AG04449 (cell line): ENCODE measurements around the gene STK32A.

Experiments
- CTCF ChIA-PET: fragments of 350-600 bp; formaldehyde crosslinking; extraction: SDS; loops from one replicate; lab custom pipeline; 2021; ENCODE audit warnings: antibody characterized with exemption; lab: Yijun Ruan, JAX
- POLR2A ChIA-PET: fragments of 400-600, 350-600 bp; formaldehyde crosslinking; extraction: SDS; loops from one replicate; lab custom pipeline; 2020; ENCODE audit warnings: antibody characterized with exemption, inconsistent platforms; lab: Yijun Ruan, JAX
- DNase-seq: peaks from one replicate; pipeline ENCODE4 v3.0.0-alpha.2; 2010; ENCODE audit warnings: low read depth, low spot score
- H3K4me3 ChIP-seq: 2 replicates; pipeline ENCODE4 v1.5.1; 2011; ENCODE audit warnings: low read depth, mild to moderate bottlenecking, control low read depth, low read length
- CTCF ChIP-seq: IDR thresholded peaks from one replicate; pipeline ENCODE4 v1.5.1; 2011; ENCODE audit warnings: mild to moderate bottlenecking, moderate library complexity, low read length, control low read depth, inconsistent platforms; ENCODE audit not compliant: insufficient read depth; ENCODE audit errors: missing control alignments

The STK32A gene

GRCh38 chr5:147305147-147305546 lies 70.3 kb downstream of the STK32A start:
- no peak for TF ChIP-seq CTCF
- POLR2A ChIA-PET = no interaction called here
- no peak overlapping the region for H3K4me3 ChIP-seq
- no peak for DNase-seq
- CTCF ChIA-PET = interaction anchor here (1.6 kb wide), 1 partner anchor 81 kb away, joined by 6 read pairs; no protein-coding TSS in a partner anchor

- CTCF ChIA-PET = no interaction called here
- H3K4me3 ChIP-seq = no peak overlapping the region
Observed at GRCh38 chr5:147306351-147306750, 71.5 kb downstream of the STK32A start.

GRCh38 chr5:147307170-147307569 lies 72.3 kb downstream of the STK32A start:
- TF ChIP-seq CTCF = no peak
- no peak for DNase-seq
- POLR2A ChIA-PET = no interaction called here
- CTCF ChIA-PET = interaction anchor here (0.7 kb wide), 1 partner anchor 1042 kb away, joined by 3 read pairs; no protein-coding TSS in a partner anchor
- no peak overlapping the region for H3K4me3 ChIP-seq

More at GRCh38 chr5:147306351-147306750, 71.5 kb downstream of the STK32A start:
- DNase-seq = no peak
- no peak for TF ChIP-seq CTCF
- POLR2A ChIA-PET = no interaction called here

GRCh38 chr5:147309621-147310020 lies 74.8 kb downstream of the STK32A start:
- no peak for TF ChIP-seq CTCF
- ChIA-PET CTCF (interaction anchor here (0.7 kb wide), 1 partner anchor 60 kb away, joined by 4 read pairs; no protein-coding TSS in a partner anchor), POLR2A (no interaction called here)
- H3K4me3 ChIP-seq = no peak overlapping the region
- DNase-seq = no peak

- ChIA-PET POLR2A (no interaction called here), CTCF (interaction anchor here (0.7 kb wide), 1 partner anchor 59 kb away, joined by 4 read pairs; no protein-coding TSS in a partner anchor)
Observed at GRCh38 chr5:147310059-147310704, 75.4 kb downstream of the STK32A start.

More at GRCh38 chr5:147310059-147310704, 75.4 kb downstream of the STK32A start:
- no peak for DNase-seq
- H3K4me3 ChIP-seq = no peak overlapping the region
- no peak for TF ChIP-seq CTCF
